Posterior cingulate gyrus (tissue), 11 donors: ENCODE measurements around the gene CAPN12.
A peak's percentile ranks its signal among the peaks of the same experiment; 100 is the strongest.

ENCODE experiments used
- DNase-seq, 10 donors: peaks; one replicate each; pipeline versions ENCODE4 v3.0.0 to v3.0.0-alpha.2; 2020 to 2021; ENCODE audit warnings: mixed read lengths in 3 of 10
- intact Hi-C: fragments of 100-400 bp; cut with DNase I; formaldehyde crosslinking; loops from one replicate; pipeline ENCODE4 v1.15.1; 2023

The CAPN12 gene

GRCh38 chr19:38728752-38729541, 15.3 kb downstream of the CAPN12 start:
- peak in 2 of 10 donors; percentile 61 to 76 for DNase-seq
- intact Hi-C loops: loop anchor here (1.0 kb wide), 1 partner anchor 201 kb away; the partner anchor contains the start of genes MRPS12 and SARS2

- peak in 2 of 10 donors; percentile 7 to 36 for DNase-seq
- intact Hi-C loops: no loop called here
These were observed 16.2 kb downstream of the CAPN12 start for GRCh38 chr19:38727868-38728660.

- DNase-seq: no peak
- intact Hi-C loops: no loop called here
These were observed 16.9 kb downstream of the CAPN12 start for GRCh38 chr19:38727306-38727867.

GRCh38 chr19:38726761-38727301, 17.4 kb downstream of the CAPN12 start:
- intact Hi-C loops: no loop called here
- DNase-seq: no peak

- no peak for DNase-seq
- intact Hi-C loops: no loop called here
These were observed 18.0 kb downstream of the CAPN12 start for GRCh38 chr19:38726284-38726673.

- intact Hi-C loops: no loop called here
These were observed 18.6 kb downstream of the CAPN12 start for GRCh38 chr19:38725469-38726283.

GRCh38 chr19:38723990-38724854, 20.1 kb downstream of the CAPN12 start:
- intact Hi-C loops: loop anchor here (5.0 kb wide), 1 partner anchor 77 kb away; the partner anchor contains the start of gene ACTN4
- DNase-seq: no peak

More at GRCh38 chr19:38725469-38726283, 18.6 kb downstream of the CAPN12 start:
- no peak for DNase-seq

- intact Hi-C loops: loop anchor here (5.0 kb wide), 1 partner anchor 76 kb away; the partner anchor contains the start of gene ACTN4
These were observed 20.7 kb downstream of the CAPN12 start for GRCh38 chr19:38723606-38723965.

GRCh38 chr19:38722947-38723605, 21.2 kb downstream of the CAPN12 start:
- intact Hi-C loops: loop anchor here (5.0 kb wide), 1 partner anchor 76 kb away; the partner anchor contains the start of gene ACTN4
- no peak for DNase-seq

More at GRCh38 chr19:38723606-38723965, 20.7 kb downstream of the CAPN12 start:
- no peak for DNase-seq

GRCh38 chr19:38721979-38722773, 22.1 kb downstream of the CAPN12 start:
- DNase-seq: peak; percentile 70 to 98 (median 84)
- intact Hi-C loops: loop anchor here (5.0 kb wide), 1 partner anchor 75 kb away; the partner anchor contains the start of gene ACTN4

GRCh38 chr19:38721496-38721895, 22.8 kb downstream of the CAPN12 start:
- intact Hi-C loops: loop anchor here (5.0 kb wide), 1 partner anchor 74 kb away; the partner anchor contains the start of gene ACTN4
- no peak for DNase-seq

GRCh38 chr19:38720559-38721236, 23.6 kb downstream of the CAPN12 start:
- no peak for DNase-seq
- intact Hi-C loops: loop anchor here (5.0 kb wide), 1 partner anchor 73 kb away; the partner anchor contains the start of gene ACTN4

GRCh38 chr19:38719761-38720558, 24.3 kb downstream of the CAPN12 start:
- intact Hi-C loops: loop anchor here (5.0 kb wide), 1 partner anchor 73 kb away; the partner anchor contains the start of gene ACTN4
- DNase-seq: no peak

GRCh38 chr19:38718747-38719543, 25.3 kb downstream of the CAPN12 start:
- intact Hi-C loops: loop anchor here (1.0 kb wide), 1 partner anchor 12 kb away; no protein-coding TSS in a partner anchor
- DNase-seq: peak in 9 of 10 donors; percentile 47 to 96 (median 66)

GRCh38 chr19:38717855-38718254, 26.4 kb downstream of the CAPN12 start:
- no peak for DNase-seq
- intact Hi-C loops: loop anchor here (1.0 kb wide), 1 partner anchor 11 kb away; no protein-coding TSS in a partner anchor
